GM23338 (cell line): Measurements from ENCODE around the gene ISG20.

Experiments
- CTCF ChIP-seq, 2 experiments: fragments of 200-600 bp in 1 of 2; sonication (generic) in 1 of 2; conservative IDR thresholded peaks; 2 replicates each; pipeline versions ENCODE4 v1.5.1 to v1.6.1; 2016 to 2017; ENCODE audit warnings: antibody characterized with exemption in 2 of 2, low read depth in 2 of 2, mild to moderate bottlenecking in 2 of 2, moderate library complexity in 1 of 2
- ETS1 ChIP-seq: IDR thresholded peaks from 2 replicates; pipeline ENCODE4 v1.6.1; 2016; ENCODE audit warnings: antibody characterized with exemption
- EZH2 ChIP-seq: fragments of 200-600 bp; sonication (generic); IDR thresholded peaks from one replicate; pipeline ENCODE4 v1.8.0; 2017; ENCODE audit warnings: antibody characterized with exemption, mild to moderate bottlenecking, low read depth; ENCODE audit not compliant: unreplicated experiment
- POLR2AphosphoS5 ChIP-seq: IDR thresholded peaks from 2 replicates; pipeline ENCODE4 v1.6.1; 2016; ENCODE audit warnings: antibody characterized with exemption, low read depth

- TF ChIP-seq CTCF (conservative IDR thresholded peaks at IDR 0.05; ENCODE audit: low read depth in 2 of 2) (no peak), POLR2AphosphoS5 (no peak), EZH2 (no peak), ETS1 (no peak)
Measured at GRCh38 chr15:88661761-88662556, 23.1 kb downstream of the ISG20 start.
